ENCODE results near the gene MISP3.

DNA sequence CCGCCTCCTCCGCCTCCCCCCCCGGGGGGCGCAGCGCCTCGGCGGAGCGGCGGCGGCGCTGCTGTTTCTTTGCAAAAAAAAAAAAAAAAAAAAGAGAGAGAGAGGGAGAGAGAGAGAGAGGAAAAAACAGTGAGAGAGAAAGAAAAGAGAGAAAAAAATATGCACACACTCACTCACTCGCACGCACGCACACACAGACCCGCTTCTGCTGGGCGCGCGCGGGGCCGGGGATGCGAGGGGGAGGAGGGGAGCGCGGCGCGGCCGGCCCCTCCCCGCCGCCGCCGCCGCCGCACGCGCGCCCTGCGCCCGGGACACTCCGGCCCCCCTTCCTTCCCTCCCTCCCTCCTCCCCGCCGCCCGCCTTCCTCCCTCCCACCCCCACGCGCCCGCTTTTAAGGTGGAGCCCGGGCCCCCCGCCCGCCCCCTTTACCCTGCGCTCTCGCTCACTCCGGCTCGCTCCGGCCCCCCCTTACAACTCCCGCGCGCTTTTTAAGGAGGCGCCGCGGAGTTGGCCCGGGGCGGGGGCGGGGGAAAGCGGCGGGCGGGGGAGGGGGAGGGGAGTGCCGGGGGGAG lies 18.0 kb downstream of the MISP3 start, which contains the start of gene SAMD1:
- TF ChIP-seq GATA3 (IDR thresholded peaks at IDR 0.05; ENCODE audit: low read depth, low read length) (no peak), GATA2 (IDR thresholded peaks at IDR 0.05; ENCODE audit: low read depth, low read length) (no peak)
